Fibroblast of villous mesenchyme (primary cell): Measurements from ENCODE around the gene OVOL3. TPM values are rescaled to one million over a fixed set of nuclear protein-coding genes. Genes with fewer than 3 reads are reported as not detected.

Experiments used
- DNase-seq: peaks from one replicate; pipeline ENCODE4 v3.0.0-alpha.2; 2010; ENCODE audit warnings: low read depth
- H3K4me3 ChIP-seq: 2 replicates; pipeline ENCODE4 v1.5.1; 2011; ENCODE audit warnings: low read depth, mild to moderate bottlenecking, low read length
- total RNA-seq: library from RNA; depleted of rRNA; stranded (reverse); fragments of >200 nt; gene quantifications from 2 replicates; pipeline ENCODE4 v1.2.3, GENCODE V29; 2012
- TF ChIP-seq, protein P1 (sequence below): IDR thresholded peaks from 2 replicates; pipeline ENCODE4 v1.5.1; 2012; ENCODE audit warnings: low read depth, mild to moderate bottlenecking, low read length; ENCODE audit not compliant: insufficient read depth

The OVOL3 gene
- total RNA-seq, 1 donor = not detected

DNA sequence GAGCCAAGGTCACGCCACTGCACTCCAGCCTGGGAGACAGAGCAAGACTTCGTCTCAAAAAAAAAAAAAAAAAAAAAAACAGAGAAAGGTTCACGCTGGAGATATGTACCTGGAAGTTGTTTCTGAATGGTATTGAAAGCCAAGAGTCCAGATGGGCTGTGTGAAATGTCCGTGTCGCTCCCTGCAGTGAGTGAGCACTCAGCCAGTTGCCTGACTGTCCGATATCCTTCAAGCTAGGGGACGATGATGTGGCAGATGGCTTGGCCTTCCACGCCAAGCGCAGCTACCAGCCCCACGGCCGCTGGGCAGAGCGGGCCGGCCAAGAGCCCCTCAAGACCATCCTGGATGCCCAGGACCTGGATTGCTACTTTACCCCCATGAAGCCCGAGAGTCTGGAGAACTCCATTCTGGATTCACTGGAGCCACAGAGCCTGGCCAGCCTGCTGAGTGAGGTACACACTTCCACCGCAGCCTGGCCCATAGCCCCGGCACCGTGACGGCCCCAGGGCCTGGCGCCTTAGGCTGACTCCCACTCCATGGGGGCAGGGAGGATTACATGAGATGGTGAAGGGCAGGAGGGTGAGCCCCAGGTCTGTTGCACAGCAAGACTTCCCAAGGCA, 11.7 kb upstream of the OVOL3 start:
- no peak for DNase-seq
- TF ChIP-seq, protein P1, sequence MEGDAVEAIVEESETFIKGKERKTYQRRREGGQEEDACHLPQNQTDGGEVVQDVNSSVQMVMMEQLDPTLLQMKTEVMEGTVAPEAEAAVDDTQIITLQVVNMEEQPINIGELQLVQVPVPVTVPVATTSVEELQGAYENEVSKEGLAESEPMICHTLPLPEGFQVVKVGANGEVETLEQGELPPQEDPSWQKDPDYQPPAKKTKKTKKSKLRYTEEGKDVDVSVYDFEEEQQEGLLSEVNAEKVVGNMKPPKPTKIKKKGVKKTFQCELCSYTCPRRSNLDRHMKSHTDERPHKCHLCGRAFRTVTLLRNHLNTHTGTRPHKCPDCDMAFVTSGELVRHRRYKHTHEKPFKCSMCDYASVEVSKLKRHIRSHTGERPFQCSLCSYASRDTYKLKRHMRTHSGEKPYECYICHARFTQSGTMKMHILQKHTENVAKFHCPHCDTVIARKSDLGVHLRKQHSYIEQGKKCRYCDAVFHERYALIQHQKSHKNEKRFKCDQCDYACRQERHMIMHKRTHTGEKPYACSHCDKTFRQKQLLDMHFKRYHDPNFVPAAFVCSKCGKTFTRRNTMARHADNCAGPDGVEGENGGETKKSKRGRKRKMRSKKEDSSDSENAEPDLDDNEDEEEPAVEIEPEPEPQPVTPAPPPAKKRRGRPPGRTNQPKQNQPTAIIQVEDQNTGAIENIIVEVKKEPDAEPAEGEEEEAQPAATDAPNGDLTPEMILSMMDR = no peak
- no peak overlapping the region for H3K4me3 ChIP-seq

DNA sequence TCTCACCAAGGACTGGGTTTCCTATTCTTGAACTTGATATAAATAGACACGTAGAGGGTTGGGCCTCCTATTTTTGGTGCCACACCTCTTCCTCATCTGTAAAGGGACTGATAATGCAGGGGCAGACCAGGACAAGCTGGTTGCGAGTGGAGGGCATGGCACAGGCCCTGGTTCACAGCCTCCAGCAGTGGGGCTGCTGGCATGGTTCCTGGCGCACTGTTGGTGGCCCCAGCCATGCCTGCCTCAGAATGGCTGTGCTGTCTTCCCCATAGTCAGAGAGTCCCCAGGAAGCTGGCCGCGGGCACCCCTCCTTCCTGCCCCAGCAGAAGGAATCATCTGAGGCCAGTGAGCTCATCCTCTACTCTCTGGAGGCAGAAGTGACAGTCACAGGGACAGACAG, 10.5 kb upstream of the OVOL3 start:
- TF ChIP-seq, protein P1 = no peak
- no peak for DNase-seq
- no peak overlapping the region for H3K4me3 ChIP-seq

DNA sequence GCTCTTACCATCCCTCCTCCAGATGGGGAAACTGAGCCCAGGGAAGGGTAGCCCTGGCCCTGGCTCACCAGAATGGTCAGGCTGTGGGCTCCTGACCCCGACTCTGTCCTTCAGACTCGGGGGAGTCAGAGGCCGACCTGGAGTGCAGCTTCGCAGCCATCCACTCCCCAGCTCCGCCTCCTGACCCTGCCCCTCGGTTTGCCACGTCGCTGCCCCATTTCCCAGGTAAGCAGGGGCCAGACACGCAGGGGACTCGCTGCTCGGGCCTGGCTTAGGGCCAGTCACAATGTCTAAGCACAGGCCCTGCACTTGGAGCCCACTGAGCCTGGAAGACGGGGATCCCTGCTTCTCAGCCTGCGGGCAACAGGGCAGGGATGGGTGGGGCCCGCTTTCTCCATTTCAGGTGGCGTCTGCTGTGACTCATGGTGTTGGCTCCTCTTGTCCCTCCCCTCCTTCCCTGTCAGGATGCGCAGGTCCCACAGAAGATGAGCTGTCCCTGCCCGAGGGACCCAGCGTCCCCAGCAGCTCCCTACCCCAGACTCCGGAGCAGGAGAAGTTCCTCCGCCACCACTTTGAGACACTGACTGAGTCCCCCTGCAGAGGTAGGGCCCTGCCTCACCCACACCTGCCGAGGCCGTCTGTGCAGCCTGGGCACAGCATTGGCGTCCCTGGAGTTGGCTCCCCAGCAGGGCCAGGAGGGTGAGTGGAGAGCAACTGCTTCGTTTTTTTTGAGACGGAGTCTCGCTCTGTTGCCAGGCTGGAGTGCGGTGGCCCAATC, 9.2 kb upstream of the OVOL3 start:
- H3K4me3 ChIP-seq = no peak overlapping the region
- TF ChIP-seq, protein P1 = no peak
- DNase-seq = no peak

- no peak for DNase-seq
- TF ChIP-seq, protein P1 = no peak
- no peak overlapping the region for H3K4me3 ChIP-seq
Measured at GRCh38 chr19:36103040-36103626, 7.8 kb upstream of the OVOL3 start.

- TF ChIP-seq, protein P1 = no peak
- H3K4me3 ChIP-seq = no peak overlapping the region
- no peak for DNase-seq
Measured at GRCh38 chr19:36103842-36104552, 6.9 kb upstream of the OVOL3 start.

DNA sequence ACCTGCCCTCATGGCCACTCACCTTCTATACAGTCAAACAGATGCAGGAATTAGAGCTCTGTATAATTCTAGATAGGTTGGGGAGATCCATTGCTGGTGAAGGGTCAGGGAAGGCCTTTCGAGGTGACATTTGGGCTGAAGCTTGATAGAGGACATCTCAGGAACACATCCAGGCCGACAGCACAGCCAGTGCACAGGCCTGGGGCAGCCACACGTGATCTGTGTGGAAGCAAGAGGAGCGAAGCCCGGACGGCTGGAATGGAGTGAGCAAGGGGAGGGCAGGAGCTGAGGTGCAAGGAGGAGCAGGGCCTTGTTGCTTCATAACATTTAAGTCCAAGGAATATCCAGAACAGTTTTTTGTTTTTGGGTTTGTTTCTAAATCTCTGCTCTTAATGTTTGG, 4.5 kb upstream of the OVOL3 start:
- no peak for DNase-seq
- no peak overlapping the region for H3K4me3 ChIP-seq
- TF ChIP-seq, protein P1 = no peak
